HG02610 (cell line): ENCODE measurements around the gene GOLGA2.

Source experiments
- ATAC-seq: cut with Tn5 transposase; IDR thresholded peaks from one replicate; pipeline ENCODE4 v1.9.1; 2021; ENCODE audit warnings: mild to moderate bottlenecking, moderate library complexity; ENCODE audit not compliant: unreplicated experiment

Gene GOLGA2

DNA sequence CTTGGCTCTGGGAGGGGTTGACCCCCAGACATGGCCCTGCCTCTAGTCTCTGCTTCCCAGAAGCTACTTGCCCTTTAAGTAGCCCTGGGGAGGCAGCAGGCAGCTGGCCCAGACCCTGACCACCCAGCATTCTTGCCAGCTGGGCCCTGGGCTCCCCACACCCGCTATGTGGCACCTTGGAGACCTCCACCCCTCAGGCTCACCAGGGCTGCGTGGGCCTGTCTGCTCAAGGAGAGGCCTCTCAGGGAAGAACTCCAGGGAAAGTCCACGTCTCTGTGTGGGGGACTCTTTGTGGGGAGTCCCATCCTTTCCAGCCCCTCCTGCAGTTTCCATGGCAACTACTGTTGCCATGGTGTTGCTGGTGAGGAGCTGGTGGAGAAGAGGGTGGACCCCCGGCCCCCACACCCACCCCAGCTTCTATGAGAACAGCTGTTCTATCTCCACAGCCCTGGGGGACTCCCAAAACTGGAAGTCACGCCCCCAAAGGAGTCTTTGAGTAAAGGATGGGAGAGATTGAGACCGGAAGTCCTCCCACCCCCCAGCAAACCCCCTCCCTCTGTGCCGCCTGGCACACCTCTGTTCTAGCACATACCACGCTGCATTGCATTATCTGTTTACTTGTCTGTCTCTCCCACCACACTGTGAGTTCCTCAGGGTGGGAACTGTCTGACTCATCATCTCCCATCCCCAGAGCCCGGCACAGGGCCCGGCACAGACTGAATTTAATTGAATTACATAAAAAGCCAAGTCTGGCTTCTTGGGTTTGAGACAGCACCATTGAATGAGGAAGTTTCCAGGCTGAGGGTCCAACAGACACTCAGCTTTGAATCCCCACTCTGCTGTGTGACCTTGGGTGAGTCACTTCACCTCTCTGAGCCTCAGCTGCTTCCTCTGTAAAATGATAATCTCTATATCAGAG lies 60.1 kb downstream of the GOLGA2 start:
- no peak for ATAC-seq

DNA sequence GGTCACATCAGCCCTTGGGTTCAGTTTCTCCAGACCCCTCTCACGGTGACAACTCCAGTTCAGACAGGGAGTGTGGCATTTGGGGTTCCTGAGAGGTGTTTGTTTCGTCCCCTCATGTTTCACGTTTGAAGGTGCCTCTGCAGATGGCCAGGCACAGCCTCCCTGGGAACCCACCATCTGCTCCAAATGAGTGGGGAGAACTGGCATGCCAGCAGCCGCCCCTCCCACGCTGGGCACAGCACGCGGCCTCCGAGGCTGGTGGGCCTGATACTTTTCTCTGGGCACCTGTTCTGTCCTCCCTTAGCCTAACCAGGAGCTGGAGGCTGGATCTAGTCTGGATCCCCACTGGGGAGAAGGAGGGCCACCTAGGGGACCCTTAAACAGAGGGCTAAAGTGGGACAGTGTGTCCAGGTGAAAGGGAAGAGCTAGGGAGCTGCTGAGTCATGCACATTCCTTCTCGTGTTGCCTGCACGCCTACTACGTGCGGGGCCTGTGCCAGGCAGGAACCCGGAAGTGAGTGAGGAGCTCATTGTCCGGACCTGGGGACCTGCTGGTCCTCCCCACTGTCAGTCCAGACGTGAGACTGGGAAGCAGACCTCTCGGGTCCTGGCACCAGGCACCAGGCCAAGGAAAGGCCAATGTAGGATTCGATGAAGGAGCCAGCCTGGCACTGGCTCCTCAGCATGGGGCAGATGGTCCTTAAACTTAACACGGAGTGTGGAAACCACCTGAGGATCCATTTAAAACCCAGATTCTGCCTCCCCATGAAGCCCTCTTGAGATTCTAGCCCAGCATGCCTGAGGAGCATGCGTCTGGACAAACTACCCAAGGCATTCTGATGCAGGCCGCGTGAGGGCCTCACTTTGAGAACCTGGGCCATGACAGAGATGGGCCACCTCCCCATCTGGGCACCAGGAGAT lies 61.0 kb downstream of the GOLGA2 start:
- no peak for ATAC-seq

DNA sequence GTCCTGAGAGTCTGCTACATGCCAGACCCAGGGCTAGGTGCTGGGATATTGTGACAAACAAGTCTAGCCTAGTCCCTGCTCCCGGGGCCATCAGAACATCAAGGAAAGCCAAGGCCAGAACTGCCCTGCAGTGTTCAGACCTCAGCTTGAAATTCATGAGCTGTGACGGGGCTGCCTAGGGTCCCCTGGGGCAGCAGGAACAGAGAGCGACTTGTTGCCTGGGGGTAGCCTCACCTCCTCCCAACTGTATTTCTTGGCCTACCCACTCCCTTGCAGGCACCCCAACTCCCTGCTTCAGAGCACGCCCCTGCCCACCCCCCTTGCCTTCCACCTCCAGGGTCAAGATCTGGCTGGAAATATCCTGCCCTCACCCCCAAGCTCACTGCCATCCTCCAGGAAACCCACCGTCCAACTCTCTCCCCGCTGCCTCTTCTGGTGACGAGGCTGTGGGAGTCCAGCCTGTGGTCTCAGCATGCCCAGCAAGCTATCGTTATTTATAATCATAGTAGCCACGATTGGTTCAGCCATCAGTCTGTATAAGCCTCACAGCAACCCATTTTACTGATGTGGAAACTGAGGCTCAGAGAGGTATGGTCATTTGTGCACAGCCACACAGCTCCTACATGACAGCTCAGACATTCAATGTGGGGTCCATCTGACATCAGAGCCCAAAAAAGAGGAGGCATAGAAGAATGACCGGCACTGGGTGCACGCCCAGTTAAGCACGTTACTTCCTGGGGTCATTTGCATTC lies 61.9 kb downstream of the GOLGA2 start:
- ATAC-seq = no peak

DNA sequence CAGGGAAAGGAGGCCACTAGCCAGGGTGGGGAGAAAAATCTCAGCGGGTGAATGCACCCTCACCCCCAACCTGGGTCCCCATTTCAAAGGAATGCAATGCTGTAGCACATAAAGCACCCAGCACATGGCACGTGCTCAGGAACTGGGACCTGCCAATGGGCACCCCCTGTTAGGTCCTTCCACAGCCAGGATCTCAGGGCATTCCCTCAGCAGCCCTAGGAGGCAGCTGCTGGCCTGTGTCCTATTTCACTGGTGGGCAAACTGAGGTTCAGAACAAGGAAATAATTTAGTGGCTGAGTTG lies 63.9 kb downstream of the GOLGA2 start:
- no peak for ATAC-seq

DNA sequence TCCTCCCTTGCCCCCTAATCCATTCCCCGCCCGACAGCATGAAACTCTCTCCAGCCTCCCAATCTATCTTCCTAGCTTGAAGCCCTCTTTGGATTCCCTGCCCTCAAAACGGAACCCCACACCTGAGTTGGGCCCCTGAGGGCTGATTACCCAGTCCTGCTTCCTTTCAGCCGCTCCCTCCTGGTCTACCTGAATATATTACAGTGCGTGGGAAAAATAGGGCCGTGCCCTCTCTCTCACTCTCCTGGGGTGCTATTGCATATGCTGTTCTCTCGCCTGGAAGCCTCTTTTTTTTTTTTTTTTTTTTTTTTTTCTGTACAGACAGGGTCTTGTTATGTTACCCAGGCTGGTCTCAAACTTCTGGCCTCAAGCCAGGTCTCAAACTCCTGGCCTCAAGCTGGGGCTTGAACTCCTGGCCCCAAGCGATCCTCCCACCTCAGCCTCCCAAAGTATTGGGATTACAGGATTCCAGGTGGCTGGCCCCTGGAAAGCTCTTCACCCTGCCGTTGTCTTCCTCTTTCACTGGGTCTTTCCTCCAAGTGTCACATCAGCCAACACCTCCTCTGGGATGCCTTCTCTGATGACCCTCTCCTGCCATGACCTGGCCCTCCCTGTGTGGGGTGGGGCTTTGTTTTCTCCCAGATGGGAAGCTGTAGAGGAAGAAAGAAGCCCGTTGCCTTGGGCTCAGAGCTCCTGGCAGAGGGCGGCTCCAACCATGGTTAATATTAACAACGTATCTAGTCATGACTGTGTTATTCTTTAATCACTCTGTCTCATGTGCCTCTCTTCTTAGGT lies 64.4 kb downstream of the GOLGA2 start:
- no peak for ATAC-seq

DNA sequence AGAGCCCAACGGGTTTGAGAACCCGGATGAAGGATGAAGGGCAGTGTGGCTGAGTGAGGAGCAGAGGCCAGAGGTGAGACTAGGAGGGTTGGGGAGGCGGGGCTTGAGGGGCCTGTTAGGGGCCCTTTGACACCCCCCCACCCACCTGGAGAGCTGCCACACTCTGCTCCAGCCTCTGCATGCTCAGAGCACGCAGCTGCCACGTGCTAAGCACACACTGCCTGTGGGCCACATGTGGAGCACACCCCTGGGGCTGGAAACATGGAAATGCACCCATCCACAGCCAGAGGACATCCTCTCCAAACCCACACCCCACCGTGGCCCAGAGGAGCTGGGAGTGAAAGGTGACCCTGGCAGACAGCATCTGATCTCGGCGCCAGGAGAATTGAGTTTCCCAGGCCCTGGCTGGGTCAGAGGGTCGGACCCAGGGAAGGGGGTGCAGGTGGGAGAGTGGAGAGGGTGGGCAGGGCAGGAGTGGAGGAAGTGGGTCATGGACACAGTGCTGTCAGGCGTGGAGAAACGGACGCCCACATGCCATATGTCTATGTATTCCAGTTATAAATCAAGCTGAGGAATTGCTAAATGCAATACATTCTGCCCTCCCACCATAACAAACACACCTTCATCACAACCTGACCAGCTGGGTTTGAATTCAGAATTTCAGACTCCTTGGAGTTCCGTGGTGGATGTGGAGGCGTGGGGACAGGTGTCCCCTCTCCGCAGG lies 66.7 kb downstream of the GOLGA2 start:
- no peak for ATAC-seq

DNA sequence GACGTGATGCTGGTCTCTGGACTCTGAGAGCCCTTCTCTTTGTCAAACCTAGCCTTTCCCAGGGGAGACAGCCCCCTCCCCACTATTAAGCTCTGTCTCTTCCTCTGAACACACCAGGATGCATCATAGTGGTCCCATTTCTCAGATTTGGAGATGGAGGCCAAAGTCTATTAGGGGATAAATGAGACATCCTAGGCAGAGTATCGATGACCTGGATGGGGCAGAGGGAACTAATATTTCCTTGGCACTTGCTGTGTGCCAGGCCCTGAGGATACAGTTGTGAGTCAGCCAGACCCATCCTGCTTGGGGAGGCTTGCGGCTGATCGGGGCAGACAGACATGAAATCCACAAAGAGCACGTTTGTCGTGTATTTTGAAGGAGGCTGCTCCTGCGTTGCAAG lies 67.4 kb downstream of the GOLGA2 start:
- ATAC-seq = no peak

DNA sequence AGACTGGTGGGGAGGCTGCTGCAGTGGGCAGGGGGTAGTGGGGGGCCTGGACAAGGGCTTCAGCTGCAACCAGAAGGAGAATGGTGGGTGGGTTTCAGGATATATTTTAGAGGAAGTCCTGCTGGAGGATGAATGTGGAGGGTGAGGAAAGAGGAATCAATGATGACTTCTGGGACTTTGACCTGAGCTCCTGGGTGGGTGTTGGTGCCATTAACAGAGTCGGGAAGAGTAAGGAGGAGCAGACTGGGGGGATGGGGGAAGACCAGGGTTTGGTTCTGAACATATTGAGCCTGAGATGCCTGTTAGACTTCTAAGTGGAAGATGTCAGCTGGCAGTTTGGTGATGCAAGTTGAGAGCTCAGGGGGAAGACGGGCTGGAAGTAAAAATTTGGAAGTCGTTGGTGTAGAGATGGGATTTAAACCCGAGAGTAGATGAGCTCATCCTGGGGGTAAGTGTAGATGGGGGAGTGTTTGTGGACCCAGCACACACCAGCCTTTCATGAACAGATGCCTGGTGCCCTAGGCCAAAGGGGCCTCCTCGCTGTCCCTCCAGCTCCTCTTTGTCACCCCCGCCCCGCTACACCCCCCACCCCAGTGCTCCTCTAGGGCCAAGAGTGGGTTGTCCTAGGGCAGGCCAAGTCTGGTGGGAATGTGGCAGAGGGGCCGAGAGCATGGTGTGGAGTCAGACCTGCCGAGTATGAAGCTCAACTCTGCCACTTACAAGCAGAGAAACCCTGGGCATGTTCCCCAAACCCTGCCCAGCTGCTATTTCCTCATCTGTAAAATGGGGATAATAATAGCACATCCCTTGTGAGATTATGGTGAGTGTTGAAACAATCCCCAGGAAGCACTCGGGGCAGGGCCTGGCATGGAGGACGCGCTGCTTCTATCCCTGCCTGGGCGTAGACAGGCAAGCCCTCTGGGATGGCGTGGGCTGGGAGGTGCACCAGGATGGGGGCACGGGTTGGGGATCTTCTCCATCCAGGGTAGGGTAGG lies 68.6 kb downstream of the GOLGA2 start:
- no peak for ATAC-seq

DNA sequence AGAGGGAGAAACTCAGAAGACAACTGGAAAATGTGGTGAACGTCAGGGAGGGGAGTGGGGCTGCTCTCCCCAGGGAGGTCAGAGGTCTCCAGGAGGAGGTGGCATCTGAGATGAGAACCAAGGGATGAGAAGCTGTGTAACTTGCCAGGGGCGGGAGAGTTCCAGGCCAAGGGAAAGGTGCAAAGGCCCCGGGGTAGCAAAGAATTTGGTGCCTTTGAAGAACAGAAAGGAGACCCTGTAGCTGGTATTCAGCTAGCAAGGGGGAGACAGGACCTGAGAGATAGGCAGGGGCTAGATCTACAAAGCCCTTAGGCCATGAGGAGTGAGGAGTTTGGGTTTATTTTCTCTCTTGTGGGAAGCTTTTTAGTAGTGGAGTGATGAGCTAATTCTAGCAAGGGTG lies 69.3 kb downstream of the GOLGA2 start:
- ATAC-seq = no peak
